Thyroid gland (tissue), 4 donors: ENCODE measurements around the gene TRIM25.

Experiments used
- POLR2A ChIP-seq, 2 donors: fragments of 450-650 bp; IDR thresholded peaks; one replicate each; pipeline ENCODE4 v1.6.1; 2017; ENCODE audit warnings: antibody characterized with exemption in 2 of 2, mild to moderate bottlenecking in 2 of 2, moderate library complexity in 1 of 2
- TF ChIP-seq, protein P1 (sequence below), 6 experiments: fragments of 200-600 bp in 3 of 6; fragments of 450-650 bp in 3 of 6; sonication (generic) in 3 of 6; IDR thresholded peaks; one replicate each; pipeline ENCODE4 v1.5.1; 2016 to 2019; ENCODE audit warnings: antibody characterized with exemption in 6 of 6, mild to moderate bottlenecking in 2 of 6, inconsistent platforms in 1 of 6, moderate library complexity in 1 of 6

DNA sequence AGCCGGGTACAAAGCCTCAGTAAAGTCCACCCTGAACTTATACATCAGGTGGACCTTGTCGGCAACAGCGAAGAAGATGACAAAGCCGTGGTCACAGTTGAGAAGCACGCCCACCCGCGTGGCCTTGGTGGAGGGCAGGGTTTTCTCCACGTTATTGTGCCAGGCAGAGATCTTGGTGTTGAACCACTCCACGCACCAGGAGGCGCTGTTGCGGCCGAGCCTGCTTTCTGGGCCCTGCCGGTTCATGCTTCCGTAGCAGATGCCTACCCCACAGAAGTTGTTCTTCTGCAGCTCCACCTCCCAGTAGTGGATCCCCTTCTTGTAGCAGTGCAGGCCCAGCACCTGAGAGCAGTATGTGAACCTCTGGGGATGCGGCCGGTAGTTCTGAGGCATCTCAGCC is 22.1 kb downstream of the TRIM25 start:
- TF ChIP-seq, protein P1, sequence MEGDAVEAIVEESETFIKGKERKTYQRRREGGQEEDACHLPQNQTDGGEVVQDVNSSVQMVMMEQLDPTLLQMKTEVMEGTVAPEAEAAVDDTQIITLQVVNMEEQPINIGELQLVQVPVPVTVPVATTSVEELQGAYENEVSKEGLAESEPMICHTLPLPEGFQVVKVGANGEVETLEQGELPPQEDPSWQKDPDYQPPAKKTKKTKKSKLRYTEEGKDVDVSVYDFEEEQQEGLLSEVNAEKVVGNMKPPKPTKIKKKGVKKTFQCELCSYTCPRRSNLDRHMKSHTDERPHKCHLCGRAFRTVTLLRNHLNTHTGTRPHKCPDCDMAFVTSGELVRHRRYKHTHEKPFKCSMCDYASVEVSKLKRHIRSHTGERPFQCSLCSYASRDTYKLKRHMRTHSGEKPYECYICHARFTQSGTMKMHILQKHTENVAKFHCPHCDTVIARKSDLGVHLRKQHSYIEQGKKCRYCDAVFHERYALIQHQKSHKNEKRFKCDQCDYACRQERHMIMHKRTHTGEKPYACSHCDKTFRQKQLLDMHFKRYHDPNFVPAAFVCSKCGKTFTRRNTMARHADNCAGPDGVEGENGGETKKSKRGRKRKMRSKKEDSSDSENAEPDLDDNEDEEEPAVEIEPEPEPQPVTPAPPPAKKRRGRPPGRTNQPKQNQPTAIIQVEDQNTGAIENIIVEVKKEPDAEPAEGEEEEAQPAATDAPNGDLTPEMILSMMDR (IDR thresholded peaks at IDR 0.05): peak in 3 of 6 experiments; percentile 17 to 37 (median 31)
- TF ChIP-seq POLR2A (IDR thresholded peaks at IDR 0.05): no peak
